SK-N-SH (cell line): ENCODE results near the gene ARHGAP15. TPM values are rescaled to one million over a fixed set of nuclear protein-coding genes. Genes with fewer than 3 reads are reported as not detected.

ENCODE experiments used
- CTCF ChIA-PET: fragments of 300-600, 350-600 bp; formaldehyde crosslinking; extraction: SDS; loops from one replicate; lab custom pipeline; 2021; lab: Yijun Ruan, JAX
- POLR2A ChIA-PET: fragments of 350-600 bp; sonication (Branson Sonifier 250); formaldehyde crosslinking; extraction: SDS; loops from one replicate; lab custom pipeline; 2020; ENCODE audit warnings: antibody characterized with exemption, inconsistent platforms; lab: Yijun Ruan, JAX
- DNase-seq: peaks from one replicate; pipeline ENCODE4 v3.0.0; 2012
- H2AFZ ChIP-seq: fragments of 200-600 bp; sonication (generic); 2 replicates; pipeline ENCODE4 v1.8.1; 2016; ENCODE audit warnings: antibody characterized with exemption, mild to moderate bottlenecking, low read depth
- H3F3A ChIP-seq: fragments of 200-600 bp; sonication (generic); replicated peaks from 2 replicates; pipeline ENCODE3; 2016; ENCODE audit warnings: antibody characterized with exemption, mild to moderate bottlenecking; ENCODE audit not compliant: insufficient read depth
- H3K27ac ChIP-seq, 2 experiments: fragments of 200-500 bp in 1 of 2; fragments of 200-600 bp in 1 of 2; sonication (Bioruptor generic) in 1 of 2; sonication (generic), shearing (Covaris generic) in 1 of 2; 2 replicates each; pipeline versions ENCODE4 v1.5.1 to v1.6.1; 2014 to 2016; ENCODE audit warnings: low read depth in 2 of 2, inconsistent platforms in 1 of 2, low read length in 1 of 2, mild to moderate bottlenecking in 1 of 2, mixed read lengths in 1 of 2
- H3K27me3 ChIP-seq: fragments of 200-600 bp; sonication (generic), shearing (Covaris generic); 2 replicates; pipeline ENCODE4 v1.6.1; 2016; ENCODE audit warnings: mixed run types; ENCODE audit not compliant: insufficient read depth
- H3K36me3 ChIP-seq, 2 experiments: fragments of 200-500 bp in 1 of 2; fragments of 200-600 bp in 1 of 2; sonication (Bioruptor generic) in 1 of 2; sonication (generic) in 1 of 2; replicated peaks in 1 of 2; 2 replicates each; pipeline versions ENCODE3 to v1.5.1; 2014 to 2016; ENCODE audit warnings: low read length in 1 of 2, mild to moderate bottlenecking in 1 of 2; ENCODE audit not compliant: insufficient read depth in 2 of 2, control insufficient read depth in 1 of 2
- H3K4me1 ChIP-seq, 2 experiments: fragments of 200-500 bp in 1 of 2; fragments of 200-600 bp in 1 of 2; sonication (Bioruptor generic) in 1 of 2; sonication (generic), shearing (Covaris generic) in 1 of 2; 2 replicates each; pipeline versions ENCODE4 v1.5.1 to v1.6.1; 2014 to 2016; ENCODE audit warnings: low read depth in 1 of 2, low read length in 1 of 2, mixed run types in 1 of 2; ENCODE audit not compliant: insufficient read depth in 2 of 2, control insufficient read depth in 1 of 2
- H3K4me2 ChIP-seq: fragments of 200-600 bp; sonication (generic), shearing (Covaris generic); 2 replicates; pipeline ENCODE4 v1.6.1; 2017; ENCODE audit warnings: mixed run types
- H3K4me3 ChIP-seq, 2 experiments: fragments of 200-500 bp in 1 of 2; fragments of 200-600 bp in 1 of 2; sonication (Bioruptor generic) in 1 of 2; sonication (generic), shearing (Covaris generic) in 1 of 2; 2 replicates each; pipeline versions ENCODE4 v1.5.1 to v1.8.1; 2014 to 2016; ENCODE audit warnings: low read depth in 2 of 2, inconsistent platforms in 1 of 2, low read length in 1 of 2, mild to moderate bottlenecking in 1 of 2, mixed read lengths in 1 of 2, moderate library complexity in 1 of 2
- H3K79me2 ChIP-seq: fragments of 200-600 bp; sonication (generic); 2 replicates; pipeline ENCODE4 v1.8.1; 2017; ENCODE audit warnings: mild to moderate bottlenecking; ENCODE audit not compliant: insufficient read depth
- H3K9ac ChIP-seq: fragments of 200-600 bp; sonication (generic); 2 replicates; pipeline ENCODE4 v1.6.1; 2017; ENCODE audit warnings: mixed run types
- H3K9me2 ChIP-seq: fragments of 200-600 bp; sonication (generic); 2 replicates; pipeline ENCODE4 v1.6.1; 2017; ENCODE audit warnings: mixed run types
- H3K9me3 ChIP-seq: fragments of 200-600 bp; sonication (generic); 2 replicates; pipeline ENCODE4 v1.6.1; 2017; ENCODE audit warnings: mixed run types, mild to moderate bottlenecking, moderate library complexity
- H4K20me1 ChIP-seq: fragments of 200-600 bp; sonication (generic); 2 replicates; pipeline ENCODE4 v1.6.1; 2017; ENCODE audit warnings: mild to moderate bottlenecking, mixed run types; ENCODE audit not compliant: insufficient read depth
- CTCF ChIP-seq: fragments of 200-600 bp; sonication (generic); IDR thresholded peaks from 2 replicates; pipeline ENCODE4 v1.6.1; 2017; ENCODE audit warnings: antibody characterized with exemption, mild to moderate bottlenecking, moderate library complexity
- EP300 ChIP-seq, 2 experiments: IDR thresholded peaks; 2 replicates each; pipeline versions ENCODE4 v1.4.0 to v1.6.1; 2012; ENCODE audit warnings: borderline replicate concordance in 1 of 2, low read depth in 1 of 2, low read length in 1 of 2
- FOSL2 ChIP-seq: IDR thresholded peaks from 2 replicates; pipeline ENCODE4 v1.4.0; 2012; ENCODE audit warnings: low read depth, mild to moderate bottlenecking, moderate library complexity, borderline replicate concordance
- FOXJ3 ChIP-seq: sonication (generic); formaldehyde crosslinking; IDR thresholded peaks from 2 replicates; pipeline ENCODE4 v1.5.1; 2020; ENCODE audit warnings: mild to moderate bottlenecking, missing genetic modification reagents
- GABPA ChIP-seq: IDR thresholded peaks from 2 replicates; pipeline ENCODE4 v1.4.0; 2012; ENCODE audit warnings: low read depth, mild to moderate bottlenecking
- GATA2 ChIP-seq: sonication (generic); formaldehyde crosslinking; IDR thresholded peaks from 2 replicates; pipeline ENCODE4 v1.5.0; 2020; ENCODE audit warnings: mild to moderate bottlenecking, missing genetic modification reagents
- MAX ChIP-seq: IDR thresholded peaks from 2 replicates; pipeline ENCODE4 v1.4.0; 2012; ENCODE audit warnings: low read depth
- MEF2A ChIP-seq: IDR thresholded peaks from 2 replicates; pipeline ENCODE4 v1.4.0; 2012; ENCODE audit warnings: low read depth, borderline replicate concordance
- NFIC ChIP-seq: IDR thresholded peaks from 2 replicates; pipeline ENCODE4 v1.4.0; 2012; ENCODE audit warnings: borderline replicate concordance
- PBX3 ChIP-seq: IDR thresholded peaks from 2 replicates; pipeline ENCODE4; 2012
- REST ChIP-seq: IDR thresholded peaks from 2 replicates; pipeline ENCODE4 v1.6.1; 2012; ENCODE audit warnings: mild to moderate bottlenecking, low read depth, low read length, moderate library complexity
- SMC3 ChIP-seq: IDR thresholded peaks from 2 replicates; pipeline ENCODE4 v1.6.1; 2012; ENCODE audit warnings: low read depth, low read length, improper control_type of control experiment
- TCF12 ChIP-seq: IDR thresholded peaks from 2 replicates; pipeline ENCODE4 v1.4.0; 2012
- USF1 ChIP-seq: IDR thresholded peaks from 2 replicates; pipeline ENCODE4 v1.4.0; 2012; ENCODE audit warnings: low read depth, borderline replicate concordance
- YY1 ChIP-seq: IDR thresholded peaks from 2 replicates; pipeline ENCODE4 v1.4.0; 2012; ENCODE audit warnings: low read depth, mild to moderate bottlenecking
- WGBS: methylation state at CpG from one replicate; pipeline ENCODE4 v1.1.6; 2017; ENCODE audit warnings: low lambda C conversion rate; 5-methylcytosine and 5-hydroxymethylcytosine counted together
- polyA plus RNA-seq, 3 experiments: library from polyadenylated mRNA; depleted of rRNA; stranded (reverse); fragments of >200 nt; gene quantifications; 2 replicates each; pipeline ENCODE4 v1.2.3, GENCODE V29; 2012

ARHGAP15 gene
- polyA plus RNA-seq, 1 of the 3 experiments (the other 2 are of a cell fraction) = not detected

- POLR2A ChIA-PET = no interaction called here
- Histone ChIP-seq H3K36me3 (no peaks in the 10 kb centered on the region), H3F3A (no peaks in the 10 kb centered on the region), H2AFZ (no peak overlapping the region), H3K4me1 (no peaks in the 10 kb centered on the region), H3K4me3 (no peak overlapping the region), H3K9ac (no peak overlapping the region), H3K79me2 (no peaks in the 10 kb centered on the region), H3K9me2 (no peaks in the 10 kb centered on the region), H4K20me1 (no peaks in the 10 kb centered on the region), H3K9me3 (no peaks in the 10 kb centered on the region), H3K27ac (no peak overlapping the region), H3K27me3 (no peaks in the 10 kb centered on the region), H3K4me2 (no peak overlapping the region)
- CTCF ChIA-PET = interaction anchor here (0.6 to 1.7 kb wide), 2 partner anchors 20 to 77 kb away, joined by 3 to 4 read pairs; no protein-coding TSS in a partner anchor
- no peak for TF ChIP-seq CTCF
- DNase-seq = no peak
- 29% methylated on average over 2 of the region's 2 CpGs for WGBS
Observed at GRCh38 chr2:143182649-143183048, 53.4 kb downstream of the ARHGAP15 start.

GRCh38 chr2:143183804-143184463, 54.7 kb downstream of the ARHGAP15 start:
- ChIA-PET POLR2A (no interaction called here), CTCF (interaction anchor here (1.7 to 1.8 kb wide), 3 partner anchors 21 to 75 kb away, joined by 3 to 5 read pairs (median 4); no protein-coding TSS in a partner anchor)

More at GRCh38 chr2:143183804-143184463, 54.7 kb downstream of the ARHGAP15 start:
- H3K4me1 ChIP-seq = no peaks in the 10 kb centered on the region
- 58% methylated on average over 5 of the region's 5 CpGs for WGBS
- H3K9me3 ChIP-seq = no peaks in the 10 kb centered on the region
- H3K4me3 ChIP-seq = no peak overlapping the region
- H3K36me3 ChIP-seq = no peaks in the 10 kb centered on the region
- no peaks in the 10 kb centered on the region for H3F3A ChIP-seq
- H3K9ac ChIP-seq = no peak overlapping the region
- TF ChIP-seq SMC3 = no peak
- TF ChIP-seq FOSL2 = no peak
- TF ChIP-seq MEF2A = no peak
- no peak for TF ChIP-seq GABPA
- TF ChIP-seq FOXJ3 (CRISPR knock-in tag) = no peak
- no peak for TF ChIP-seq MAX
- TF ChIP-seq YY1 = no peak
- no peak for TF ChIP-seq TCF12
- no peak for TF ChIP-seq PBX3
- no peak for TF ChIP-seq USF1
- no peak for TF ChIP-seq REST
- no peak for TF ChIP-seq GATA2 (CRISPR knock-in tag)
- TF ChIP-seq NFIC = no peak
- TF ChIP-seq EP300 (IDR thresholded peaks at IDR 0.05; ENCODE audit: borderline replicate concordance in 1 of 2, low read depth in 1 of 2, low read length in 1 of 2) = no peak
- H3K27ac ChIP-seq = no peak overlapping the region
- H3K79me2 ChIP-seq = no peaks in the 10 kb centered on the region
- no peaks in the 10 kb centered on the region for H4K20me1 ChIP-seq
- no peaks in the 10 kb centered on the region for H3K9me2 ChIP-seq
- H3K4me2 ChIP-seq = no peak overlapping the region
- no peak overlapping the region for H2AFZ ChIP-seq
- DNase-seq = no peak
- H3K27me3 ChIP-seq = no peaks in the 10 kb centered on the region
